NCI-H2196 treated with DMSO at 0.1 percent for 48 hours (cell line): ENCODE data around the gene WSCD1.

Experiments used
- DNase-seq: peaks from one replicate; lab custom pipeline; 2025; ENCODE audit not compliant: unreplicated experiment; lab: John Stamatoyannopoulos, UW

Gene WSCD1

DNA sequence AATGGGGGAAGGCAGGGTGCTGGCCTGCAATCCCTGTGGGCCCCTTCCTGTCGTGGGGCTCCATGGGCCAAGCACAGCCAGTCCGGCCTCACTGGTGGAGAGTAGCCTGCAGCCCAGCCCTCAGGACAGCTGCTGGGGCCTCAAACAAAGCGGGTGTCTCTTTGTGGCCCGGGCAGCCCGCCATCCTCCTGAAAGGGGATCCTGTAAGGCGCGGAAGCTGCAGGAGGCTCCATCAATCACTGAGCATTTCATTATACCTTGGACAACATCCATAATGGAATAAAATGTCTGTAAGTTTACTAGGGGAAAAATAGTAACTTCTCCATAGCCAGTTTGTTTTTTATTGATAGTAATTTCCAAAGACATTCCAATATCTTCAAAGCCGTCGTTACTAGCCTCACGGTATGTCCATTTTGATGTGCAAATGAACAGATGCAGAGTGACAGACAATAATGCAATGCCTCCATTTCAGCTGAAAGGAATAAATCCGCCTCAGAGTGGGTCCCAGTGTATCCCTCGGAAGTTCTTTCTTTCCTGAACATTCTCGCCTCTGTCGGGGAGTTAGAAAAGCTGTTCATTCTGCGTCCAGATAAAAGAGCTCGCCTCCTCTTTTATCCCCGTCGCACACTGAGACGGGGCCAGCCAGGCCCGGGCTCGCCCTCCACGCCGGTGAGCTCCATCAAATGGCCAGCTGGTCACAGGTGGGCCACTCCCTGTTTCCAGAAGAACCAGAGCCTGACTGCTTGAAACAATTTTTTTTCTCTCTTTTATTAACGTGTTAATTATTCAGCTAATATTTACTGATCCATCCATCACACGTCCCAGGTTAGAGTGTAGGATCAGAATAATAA lies 14.4 kb downstream of the WSCD1 start:
- DNase-seq = no peak

DNA sequence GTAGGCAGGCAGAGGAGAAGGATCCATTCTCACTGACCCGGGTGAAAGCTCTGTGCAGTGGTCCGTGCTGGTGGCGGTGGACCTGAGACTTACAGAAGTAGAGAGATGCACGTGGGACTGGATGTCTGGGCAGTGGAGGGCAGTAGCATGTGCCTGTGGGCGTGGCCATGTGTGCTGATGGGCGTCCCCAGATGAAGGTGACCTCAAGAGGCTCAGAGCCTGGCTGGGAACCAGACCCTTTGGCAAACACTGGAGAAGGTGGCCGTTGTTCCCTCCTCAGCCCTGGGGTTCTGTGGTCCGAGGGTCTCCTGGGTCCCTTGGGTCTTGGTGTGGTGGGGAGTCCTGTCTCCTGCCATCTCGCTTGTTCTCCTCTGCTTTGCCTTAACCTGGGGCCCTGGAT lies 15.6 kb downstream of the WSCD1 start:
- no peak for DNase-seq

DNA sequence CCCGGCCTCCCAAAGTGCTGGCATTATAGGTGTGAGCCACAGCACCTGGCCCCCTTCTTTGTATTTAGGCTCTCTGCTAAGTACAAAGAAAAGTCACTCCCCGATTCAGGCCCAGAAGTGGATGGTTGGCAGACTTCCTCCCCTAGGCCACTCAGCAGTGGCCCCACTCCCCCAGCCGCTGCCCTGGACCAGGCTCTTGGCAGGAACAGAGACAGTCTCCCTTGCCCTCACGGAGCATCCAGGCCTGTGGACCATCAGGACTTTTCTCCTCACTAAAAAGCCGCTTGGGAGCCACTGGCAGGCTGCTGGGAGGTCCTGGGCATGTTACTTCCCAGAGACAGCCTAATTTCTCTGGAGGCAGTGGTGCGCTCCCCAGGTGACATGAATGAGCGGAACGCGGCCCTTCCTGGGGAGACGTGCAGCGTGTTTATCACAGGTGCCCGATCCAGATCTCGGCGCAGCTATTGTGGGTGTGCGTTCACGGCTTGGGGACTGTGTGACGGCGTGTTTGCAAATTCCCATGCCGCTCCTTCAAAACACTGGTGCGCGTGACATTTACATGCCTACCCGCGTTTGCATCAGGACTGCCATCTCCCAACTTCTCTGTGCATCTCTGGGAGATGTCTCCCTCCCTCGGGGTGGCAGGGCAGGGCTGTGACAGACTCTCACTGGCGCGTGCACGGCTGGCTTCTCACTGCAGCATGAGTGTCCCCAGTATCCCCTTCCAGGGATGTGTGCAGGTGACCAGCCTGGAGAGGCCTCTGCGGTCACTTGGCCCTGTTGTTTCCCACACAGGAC lies 16.6 kb downstream of the WSCD1 start:
- DNase-seq = no peak

DNA sequence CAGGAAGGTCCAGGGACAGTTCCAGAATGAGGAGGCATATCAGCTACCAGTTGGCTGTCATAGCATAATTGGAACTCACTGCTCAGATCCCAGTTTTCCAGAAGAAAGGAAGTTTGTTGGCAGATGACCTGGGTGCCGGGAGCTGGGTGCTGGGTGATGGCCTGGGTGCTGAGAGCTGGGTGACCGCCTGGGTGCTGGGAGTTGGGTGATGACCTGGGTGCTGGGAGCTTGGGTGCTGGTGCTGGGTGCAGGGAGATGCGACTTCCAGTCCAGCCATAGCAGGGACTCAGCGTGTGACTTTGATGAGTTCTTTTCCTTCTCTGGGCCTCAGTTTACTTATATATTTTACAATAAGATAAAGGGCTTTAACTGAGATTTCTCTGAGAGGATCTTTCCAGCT lies 18.0 kb downstream of the WSCD1 start:
- DNase-seq = no peak

DNA sequence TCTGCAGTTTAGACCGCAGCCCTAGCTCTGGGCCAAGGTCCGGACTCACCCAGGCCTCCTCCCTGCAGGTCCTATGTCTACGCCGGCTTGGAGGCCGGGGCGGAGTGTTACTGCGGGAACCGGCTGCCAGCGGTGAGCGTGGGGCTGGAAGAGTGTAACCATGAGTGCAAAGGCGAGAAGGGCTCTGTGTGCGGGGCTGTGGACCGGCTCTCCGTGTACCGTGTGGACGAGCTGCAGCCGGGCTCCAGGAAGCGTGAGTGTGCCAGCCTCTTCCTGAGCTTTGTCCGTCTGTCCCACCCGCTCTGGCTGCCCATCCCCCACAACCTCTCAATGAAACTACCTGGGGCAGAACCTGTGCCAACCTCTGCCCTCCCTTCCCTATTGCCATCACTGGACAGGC lies 20.1 kb downstream of the WSCD1 start:
- no peak for DNase-seq

DNA sequence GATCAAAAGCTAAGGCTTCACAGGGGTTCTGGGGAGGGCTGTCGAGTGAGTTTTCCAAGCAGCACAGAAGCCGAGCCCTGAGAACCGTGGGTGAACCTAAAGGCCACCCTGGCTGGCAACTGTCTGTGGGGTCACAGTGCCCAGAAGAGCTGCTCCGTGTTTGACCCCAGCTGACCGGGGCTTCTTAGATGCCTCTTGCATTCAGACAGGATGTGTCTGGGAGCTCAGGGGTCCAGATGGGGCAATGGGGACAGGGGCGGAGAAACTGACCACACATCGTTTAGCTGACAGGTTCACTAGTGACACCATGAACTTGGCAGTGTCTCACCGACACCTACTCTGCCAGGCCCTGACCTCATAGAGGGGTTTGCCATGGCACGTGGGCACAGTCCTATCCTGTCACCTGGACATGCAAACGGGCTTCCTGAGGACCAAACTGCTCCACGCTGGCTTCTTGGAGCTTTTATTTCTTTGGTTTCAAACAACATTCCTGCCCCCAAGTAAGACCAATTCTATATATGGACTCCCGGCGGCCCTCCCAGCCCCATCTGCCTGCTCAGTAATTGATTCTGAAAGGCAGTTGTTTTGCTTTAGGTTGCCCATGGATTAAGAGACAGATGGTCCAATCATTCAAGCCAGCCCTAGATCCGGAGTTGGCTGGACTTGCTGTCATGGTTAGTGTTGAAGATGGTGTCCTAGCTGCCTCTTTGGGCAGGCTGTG lies 22.2 kb downstream of the WSCD1 start:
- DNase-seq = no peak

DNA sequence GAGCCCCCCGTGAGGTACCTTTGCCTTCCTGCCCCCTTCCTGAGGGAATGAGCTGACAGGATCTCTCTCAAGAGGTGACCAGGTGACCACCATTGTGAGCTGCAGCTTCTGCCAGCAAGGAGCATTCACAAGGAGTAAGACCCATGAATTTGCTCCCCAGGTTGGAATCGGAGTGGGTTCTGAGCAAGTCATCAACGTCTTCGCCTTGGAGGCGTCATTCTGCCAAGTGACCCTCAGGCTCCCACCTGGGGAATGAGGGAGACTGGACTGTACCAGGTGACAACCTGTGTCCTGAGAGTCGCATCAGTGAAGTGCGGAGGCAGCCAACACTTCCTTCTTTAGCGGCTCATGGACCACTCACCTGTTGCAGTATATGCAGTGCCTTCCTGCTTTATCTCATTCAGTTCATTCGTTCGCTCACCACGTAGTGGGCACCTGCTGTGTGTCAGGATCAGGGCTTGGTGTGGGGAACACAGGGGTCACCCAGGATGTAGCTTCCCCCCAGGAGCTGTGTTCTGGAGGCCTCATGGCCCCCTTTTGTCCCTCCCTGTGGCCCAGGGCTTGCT lies 22.8 kb downstream of the WSCD1 start:
- no peak for DNase-seq

DNA sequence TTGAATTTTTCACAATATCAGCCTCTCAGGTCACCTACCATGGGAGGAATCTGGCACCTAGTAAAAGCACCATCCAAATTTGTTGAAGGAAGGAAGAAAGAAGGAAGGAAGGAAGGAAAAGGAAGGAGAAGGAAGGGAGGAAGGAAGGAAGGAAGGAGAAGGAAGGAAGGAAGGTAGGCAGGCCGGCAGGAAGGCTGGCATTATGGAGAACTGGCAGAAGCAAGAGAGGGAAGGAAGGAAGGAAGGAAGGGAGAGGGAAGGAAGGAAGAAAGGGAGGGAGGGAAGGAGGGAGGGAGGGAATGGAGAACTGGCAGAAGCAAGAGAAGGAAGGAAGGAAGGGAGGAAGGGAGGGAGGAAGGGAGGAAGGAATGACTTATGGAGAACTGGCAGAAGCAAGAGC lies 24.3 kb downstream of the WSCD1 start:
- DNase-seq = no peak

DNA sequence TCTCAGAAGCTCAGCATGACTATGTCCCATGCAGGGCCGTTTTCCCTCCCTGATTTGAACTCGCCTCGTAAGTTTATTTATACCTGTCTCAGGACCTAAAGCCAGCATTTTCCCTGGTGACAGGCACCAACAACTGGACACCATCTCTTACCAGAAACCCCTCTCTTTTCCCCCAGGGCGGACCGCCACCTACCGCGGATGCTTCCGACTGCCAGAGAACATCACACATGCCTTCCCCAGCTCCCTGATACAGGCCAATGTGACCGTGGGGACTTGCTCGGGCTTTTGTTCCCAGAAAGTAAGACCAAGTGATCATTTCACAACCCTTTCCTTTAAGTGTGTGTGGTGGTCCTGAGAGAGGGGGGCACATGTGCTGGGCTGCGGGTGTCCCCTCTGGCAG lies 24.7 kb downstream of the WSCD1 start:
- no peak for DNase-seq

DNA sequence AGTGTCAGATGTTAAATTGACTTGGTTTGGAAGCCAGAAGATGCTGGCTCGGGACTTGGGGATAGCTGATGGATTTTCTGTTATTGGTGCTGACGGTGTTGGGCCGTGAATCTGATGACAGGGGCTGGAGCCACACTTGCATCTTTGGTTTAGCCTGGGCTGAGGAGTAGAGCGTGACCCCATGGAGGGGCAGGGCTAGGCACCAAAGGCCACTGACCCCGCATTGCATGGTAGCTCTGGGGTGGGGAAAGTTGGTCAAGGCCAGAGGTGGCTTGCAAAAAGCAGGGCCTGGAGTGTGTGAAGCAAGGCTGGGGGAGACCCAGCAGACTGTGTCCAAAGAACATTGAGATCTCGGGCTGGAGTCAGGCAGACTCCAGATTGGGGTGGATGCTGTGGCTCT lies 25.3 kb downstream of the WSCD1 start:
- DNase-seq = no peak

DNA sequence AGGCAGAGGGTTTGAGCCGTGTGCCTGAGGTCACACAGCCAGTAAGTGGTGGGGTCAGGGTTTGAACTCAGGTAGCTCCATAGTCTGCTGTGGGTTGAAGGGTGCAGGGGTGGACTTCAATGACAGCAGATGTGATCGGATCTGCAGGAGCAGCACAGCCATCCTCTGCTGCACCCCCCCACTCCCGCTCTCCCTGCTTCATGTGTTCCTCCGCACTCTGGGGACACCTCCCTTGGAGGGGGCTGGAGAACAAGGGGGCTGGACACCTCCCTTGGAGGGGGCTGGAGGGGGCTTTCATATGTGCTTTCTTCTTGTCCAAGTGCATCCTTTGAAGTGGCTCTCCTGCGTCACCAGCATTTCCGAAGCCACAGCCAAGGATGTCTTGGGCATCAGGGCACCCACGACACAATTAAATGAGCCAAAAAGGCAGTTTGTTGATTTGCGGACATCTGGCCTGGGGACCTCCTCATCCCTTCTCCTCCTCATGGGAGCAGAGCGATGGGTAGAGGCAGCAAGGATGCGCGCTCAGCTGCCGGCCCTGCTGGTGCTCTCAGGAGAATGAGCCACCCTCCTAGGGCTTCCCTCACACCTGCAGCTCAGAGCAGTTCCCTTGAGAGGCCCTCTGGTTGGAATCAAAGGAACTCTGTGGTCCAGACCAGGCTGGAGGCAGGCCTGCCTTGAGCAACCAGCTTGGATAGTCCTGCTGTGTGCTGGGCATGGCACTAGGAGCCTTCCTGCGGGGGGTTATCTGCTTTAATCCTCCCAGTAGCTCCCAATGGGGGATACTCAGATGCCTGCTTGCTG lies 26.2 kb downstream of the WSCD1 start:
- no peak for DNase-seq

DNA sequence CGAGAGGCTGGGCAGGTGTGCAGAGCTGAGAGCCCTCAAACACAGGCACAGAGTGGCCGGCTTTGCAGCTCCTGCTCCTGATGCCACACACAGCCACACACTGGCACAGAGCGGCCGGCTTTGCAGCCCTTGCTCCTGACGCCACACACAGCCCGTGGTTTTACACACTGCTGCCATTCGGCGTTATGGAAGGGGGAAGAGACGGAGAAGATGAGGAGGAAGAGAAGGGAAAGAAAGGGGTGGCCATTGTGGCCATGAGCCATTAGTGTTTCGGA lies 26.8 kb downstream of the WSCD1 start:
- no peak for DNase-seq

DNA sequence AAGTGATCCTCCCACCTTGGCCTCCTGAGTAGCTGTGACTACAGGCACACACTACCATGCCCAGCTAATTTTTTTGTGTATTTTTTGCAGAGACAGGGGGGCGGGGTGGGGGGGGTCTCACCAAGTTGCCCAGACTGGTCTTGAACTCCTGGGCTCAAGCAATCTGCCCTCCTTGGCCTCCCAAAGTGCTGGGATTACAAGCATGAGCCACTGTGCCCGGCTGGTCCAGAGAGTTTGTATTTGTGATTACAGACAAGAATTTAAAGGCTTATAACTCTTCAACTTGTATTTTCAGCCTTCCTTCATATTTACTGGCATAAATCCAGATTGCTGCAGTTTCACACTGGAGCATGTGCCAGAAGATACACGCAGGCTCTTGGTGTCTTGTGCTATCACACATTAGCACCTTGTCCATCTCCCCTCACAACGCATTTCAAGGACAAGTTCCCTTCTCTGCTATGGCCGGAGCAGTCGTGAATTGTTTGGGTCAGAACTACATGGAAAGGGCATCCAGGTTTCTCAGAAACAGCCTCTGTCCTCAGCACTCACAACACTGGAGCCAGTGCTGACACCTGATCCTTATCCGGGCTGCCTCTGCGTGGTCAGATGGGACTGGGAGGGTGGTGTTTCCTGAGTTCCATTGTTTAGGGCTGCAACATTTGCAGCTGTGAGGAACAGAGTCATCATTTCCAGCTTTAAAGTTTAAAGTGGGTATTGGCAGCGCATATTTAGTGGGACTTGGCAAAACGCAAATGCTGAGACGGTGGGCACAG lies 28.1 kb downstream of the WSCD1 start:
- DNase-seq = peak; percentile 34

DNA sequence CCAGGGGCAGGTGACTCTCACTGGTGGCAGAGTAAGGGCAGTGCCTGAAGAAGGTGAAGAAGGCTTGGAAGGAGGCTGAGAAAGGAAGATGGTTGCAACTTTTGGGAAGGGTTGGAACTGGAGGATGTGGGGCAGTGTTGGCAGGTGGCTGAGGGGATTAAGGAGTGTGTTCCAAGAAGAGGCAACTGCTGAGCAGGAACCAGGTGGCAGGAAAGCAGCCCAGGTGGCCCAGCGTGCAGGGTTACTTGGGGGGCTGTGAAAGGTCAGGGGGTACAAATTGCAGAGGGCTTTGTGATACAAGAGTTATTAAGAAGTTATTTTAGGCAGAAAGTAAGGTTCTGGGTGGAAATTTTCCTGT lies 28.6 kb downstream of the WSCD1 start:
- DNase-seq = no peak

DNA sequence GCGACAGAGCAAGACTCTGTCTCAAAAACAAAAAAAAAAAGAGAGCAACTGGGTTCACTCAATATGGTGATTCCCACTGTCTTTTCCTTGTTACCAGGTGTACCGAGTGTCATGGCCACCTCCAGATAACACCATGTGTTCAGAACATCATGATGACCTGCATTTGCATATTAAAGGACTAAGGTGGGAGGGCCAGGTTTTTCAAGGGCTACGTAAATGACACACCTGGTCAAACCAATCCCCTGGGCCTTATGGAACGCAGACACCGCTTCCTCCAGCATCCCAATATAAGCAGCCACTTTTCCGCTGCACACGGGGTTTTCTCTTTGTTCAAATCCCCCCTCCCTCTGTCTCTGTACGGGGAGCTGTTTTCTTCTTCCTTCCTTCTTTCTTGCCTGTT lies 29.3 kb downstream of the WSCD1 start:
- no peak for DNase-seq

DNA sequence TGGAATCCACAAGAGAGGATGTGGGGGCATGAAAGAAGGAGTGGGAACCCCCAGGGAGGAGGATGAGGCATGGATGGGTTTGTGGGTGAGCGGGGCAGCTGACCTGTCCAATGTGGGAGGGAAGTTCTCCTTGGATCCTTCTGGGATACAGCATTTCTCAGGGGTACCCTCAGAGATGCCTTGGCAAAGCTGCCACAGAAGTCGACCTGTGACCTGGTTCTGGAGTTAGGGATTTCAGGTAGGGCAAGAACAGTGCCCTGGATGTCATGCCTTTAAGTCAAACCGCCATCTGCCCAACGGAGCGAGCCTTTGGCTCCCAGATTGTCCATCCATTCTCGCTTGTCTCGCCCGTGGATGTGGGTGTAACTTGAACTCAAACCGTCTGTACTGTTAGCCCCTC lies 30.0 kb downstream of the WSCD1 start:
- DNase-seq = no peak

DNA sequence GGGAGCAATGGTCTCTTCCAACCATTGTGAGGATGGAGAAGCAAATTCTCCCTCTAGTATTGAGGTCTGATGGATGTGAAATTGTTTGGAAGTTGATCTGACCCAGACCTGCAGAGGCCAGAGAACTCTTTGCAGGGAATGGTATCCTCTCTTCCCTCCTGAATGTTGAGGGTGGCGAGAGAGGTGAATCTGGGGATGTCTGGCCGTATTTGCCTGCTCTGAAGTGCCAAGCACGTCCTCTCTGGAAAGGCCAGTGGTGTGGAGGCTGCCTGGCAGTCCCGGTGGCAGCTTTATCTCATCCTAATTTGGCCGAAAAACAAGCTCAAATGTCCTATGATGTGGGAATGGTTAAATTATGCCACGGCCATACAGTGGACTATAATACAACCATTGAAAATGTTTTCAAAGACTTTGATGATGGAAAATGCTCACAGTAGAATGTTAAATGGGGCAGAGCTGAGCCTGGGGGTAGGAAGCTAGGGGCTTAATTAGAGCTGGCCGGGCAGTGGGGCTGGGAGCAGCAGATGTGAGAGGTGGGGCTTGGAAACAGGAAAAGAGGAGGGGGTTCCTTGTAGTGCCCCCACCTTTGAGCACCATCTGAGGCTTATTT lies 30.8 kb downstream of the WSCD1 start:
- no peak for DNase-seq

DNA sequence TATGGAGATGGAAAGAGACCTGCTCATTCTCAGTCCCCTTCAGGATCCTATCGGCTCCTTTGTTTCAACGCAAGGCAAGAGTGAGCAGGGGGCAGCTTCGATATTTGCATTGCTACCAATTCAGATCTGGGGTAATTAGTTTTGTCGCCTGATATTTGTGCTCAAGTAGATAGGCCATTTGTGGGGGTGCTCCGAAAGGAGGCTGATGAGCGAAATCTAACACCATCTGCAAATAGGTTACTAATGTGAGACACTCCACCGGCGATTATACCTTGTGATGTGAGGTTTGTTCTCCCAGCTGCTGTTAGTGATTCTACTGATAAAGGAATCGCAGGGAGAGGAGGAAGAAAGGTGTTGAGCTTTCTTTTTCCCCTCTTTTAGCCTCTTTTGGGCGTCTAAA lies 31.5 kb downstream of the WSCD1 start:
- peak; percentile 34 for DNase-seq

DNA sequence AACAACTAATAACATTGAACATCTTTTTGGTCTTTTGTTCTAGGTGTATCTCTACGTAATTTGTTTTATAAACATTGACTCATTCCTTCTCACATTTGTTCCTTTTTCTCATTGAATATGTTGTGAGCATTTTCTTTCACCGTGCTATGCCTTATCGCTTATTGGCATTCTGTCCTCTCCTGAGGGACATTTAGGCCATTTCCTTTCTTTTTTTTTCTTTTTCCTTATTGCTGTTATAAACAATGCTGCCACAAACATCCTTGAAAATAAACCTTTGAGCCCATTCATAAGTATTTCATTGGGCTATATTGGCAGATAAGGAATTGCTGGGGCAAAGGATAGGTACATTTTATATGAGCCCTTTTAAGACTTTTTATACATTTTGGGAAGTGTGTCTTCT lies 32.4 kb downstream of the WSCD1 start:
- no peak for DNase-seq
